ENCODE data around the gene AVPR2.

AVPR2 gene

GRCh38 chrX:153919281-153919680 is 14.8 kb downstream of the AVPR2 start (continued):
- TF ChIP-seq ZBTB11 (tag by site-specific recombination; conservative IDR thresholded peaks at IDR 0.05; ENCODE audit: low read depth) (no peak), ZSCAN5A (tag by site-specific recombination; IDR thresholded peaks at IDR 0.05) (no peak), ZNF26 (tag by site-specific recombination; IDR thresholded peaks at IDR 0.05) (no peak), ZSCAN23 (tag by site-specific recombination; IDR thresholded peaks at IDR 0.05) (no peak)

- Histone ChIP-seq H3K4me1 (ENCODE audit: control insufficient read depth, insufficient read depth, low read length) (no peaks in the 10 kb centered on the region), H3K4me3 (ENCODE audit: low read depth, low read length) (no peak overlapping the region), H3K27ac (ENCODE audit: extremely low read depth, low read depth, low read length) (no peak overlapping the region), H3K9me3 (ENCODE audit: control insufficient read depth, insufficient read depth, low read depth, low read length) (no peaks in the 10 kb centered on the region), H3K36me3 (ENCODE audit: control insufficient read depth in 2 of 2, insufficient read depth in 1 of 2, low read length in 2 of 2) (no peaks in the 10 kb centered on the region)
- CTCF ChIA-PET, result interaction anchor here (0.7 to 9.1 kb wide), 2 partner anchors 28 to 84 kb away, joined by 3 to 168 read pairs; partner anchors contain the start of gene RENBP
- POLR2A ChIA-PET, result no interaction called here
- TF ChIP-seq ZNF473 (tag by site-specific recombination; IDR thresholded peaks at IDR 0.05) (no peak), ZNF561 (tag by site-specific recombination; IDR thresholded peaks at IDR 0.05; ENCODE audit: borderline replicate concordance) (no peak), ZNF830 (tag by site-specific recombination; IDR thresholded peaks at IDR 0.05; ENCODE audit: low read depth) (no peak), ZNF707 (tag by site-specific recombination; IDR thresholded peaks at IDR 0.05) (no peak), HOXA7 (CRISPR knock-in tag; IDR thresholded peaks at IDR 0.05; ENCODE audit: borderline replicate concordance) (no peak), ZNF777 (tag by site-specific recombination; IDR thresholded peaks at IDR 0.05; ENCODE audit: borderline replicate concordance) (no peak), ZNF701 (tag by site-specific recombination; IDR thresholded peaks at IDR 0.05) (no peak), SETDB1 (IDR thresholded peaks at IDR 0.05; ENCODE audit: insufficient read length, low read length) (no peak), ZNF423 (tag by site-specific recombination; IDR thresholded peaks at IDR 0.05) (no peak), PRDM4 (tag by site-specific recombination; IDR thresholded peaks at IDR 0.05) (no peak), ZNF132 (tag by site-specific recombination; IDR thresholded peaks at IDR 0.05; ENCODE audit: borderline replicate concordance) (no peak), ZNF529 (tag by site-specific recombination; IDR thresholded peaks at IDR 0.05; ENCODE audit: insufficient replicate concordance) (no peak), ZNF2 (tag by site-specific recombination; IDR thresholded peaks at IDR 0.05) (no peak), ZNF157 (tag by site-specific recombination; IDR thresholded peaks at IDR 0.05) (no peak), ZNF324 (tag by site-specific recombination; IDR thresholded peaks at IDR 0.05) (no peak), BCL11B (tag by site-specific recombination; IDR thresholded peaks at IDR 0.05; ENCODE audit: low read depth) (no peak)
Measured at GRCh38 chrX:153920546-153920945, 16.1 kb downstream of the AVPR2 start.
